GF-D8 (cell line): Measurements from ENCODE around the gene TBCK.

ENCODE experiments used
- DNase-seq: peaks from one replicate; lab custom pipeline; 2025; lab: John Stamatoyannopoulos, UW

The TBCK gene

GRCh38 chr4:106286611-106287010, 29.4 kb downstream of the TBCK start:
- no peak for DNase-seq

- DNase-seq: no peak
Observed at GRCh38 chr4:106284227-106284626, 31.8 kb downstream of the TBCK start.

GRCh38 chr4:106277140-106277675, 38.8 kb downstream of the TBCK start:
- DNase-seq: no peak

GRCh38 chr4:106273831-106274230, 42.2 kb downstream of the TBCK start:
- DNase-seq: no peak

- DNase-seq: no peak
Observed at GRCh38 chr4:106270736-106271135, 45.3 kb downstream of the TBCK start.

GRCh38 chr4:106269711-106270110, 46.3 kb downstream of the TBCK start:
- DNase-seq: no peak

- no peak for DNase-seq
Observed at GRCh38 chr4:106268786-106269185, 47.2 kb downstream of the TBCK start.

GRCh38 chr4:106266201-106266600, 49.8 kb downstream of the TBCK start:
- peak; percentile 35 for DNase-seq

- DNase-seq: no peak
Observed at GRCh38 chr4:106264331-106264728, 51.7 kb downstream of the TBCK start.

GRCh38 chr4:106263594-106264330, 52.2 kb downstream of the TBCK start:
- DNase-seq: no peak

GRCh38 chr4:106261980-106262379, 54.0 kb downstream of the TBCK start:
- DNase-seq: no peak

GRCh38 chr4:106258145-106259045, 57.6 kb downstream of the TBCK start:
- DNase-seq: no peak

GRCh38 chr4:106256190-106256589, 59.8 kb downstream of the TBCK start:
- DNase-seq: no peak

GRCh38 chr4:106255195-106255594, 60.8 kb downstream of the TBCK start:
- no peak for DNase-seq

- DNase-seq: no peak
Observed at GRCh38 chr4:106253364-106254129, 62.5 kb downstream of the TBCK start.

- no peak for DNase-seq
Observed at GRCh38 chr4:106247600-106247999, 68.4 kb downstream of the TBCK start.

GRCh38 chr4:106246441-106246840, 69.6 kb downstream of the TBCK start:
- no peak for DNase-seq

GRCh38 chr4:106245176-106245575, 70.8 kb downstream of the TBCK start:
- no peak for DNase-seq

- no peak for DNase-seq
Observed at GRCh38 chr4:106240699-106241098, 75.3 kb downstream of the TBCK start.

- DNase-seq: no peak
Observed at GRCh38 chr4:106238820-106239420, 77.1 kb downstream of the TBCK start.

- DNase-seq: no peak
Observed at GRCh38 chr4:106231931-106232330, 84.1 kb downstream of the TBCK start.

GRCh38 chr4:106222548-106222947, 93.5 kb downstream of the TBCK start:
- no peak for DNase-seq
